ENCODE data around the gene MOGAT1. TPM values are rescaled to one million over a fixed set of nuclear protein-coding genes. Genes with fewer than 3 reads are reported as not detected.

MOGAT1 gene
- total RNA-seq, 1 donor from 2014 or later = 0.74 TPM

- no peak overlapping the region for H3K27ac Mint-ChIP-seq
- H3K4me1 Mint-ChIP-seq (ENCODE audit: low read depth) = no peaks in the 10 kb centered on the region
- peaks cover 26% of the 10 kb centered on the region for H3K36me3 Mint-ChIP-seq (ENCODE audit: insufficient read depth)
- no peak for DNase-seq (ENCODE audit: low spot score, unreplicated experiment)
- no peaks in the 10 kb centered on the region for H3K27me3 Mint-ChIP-seq
- H3K4me3 Mint-ChIP-seq (ENCODE audit: low read depth) = no peak overlapping the region
- H3K9me3 Mint-ChIP-seq (ENCODE audit: low read depth) = peaks cover 4% of the 10 kb centered on the region
- TF ChIP-seq, protein P1, sequence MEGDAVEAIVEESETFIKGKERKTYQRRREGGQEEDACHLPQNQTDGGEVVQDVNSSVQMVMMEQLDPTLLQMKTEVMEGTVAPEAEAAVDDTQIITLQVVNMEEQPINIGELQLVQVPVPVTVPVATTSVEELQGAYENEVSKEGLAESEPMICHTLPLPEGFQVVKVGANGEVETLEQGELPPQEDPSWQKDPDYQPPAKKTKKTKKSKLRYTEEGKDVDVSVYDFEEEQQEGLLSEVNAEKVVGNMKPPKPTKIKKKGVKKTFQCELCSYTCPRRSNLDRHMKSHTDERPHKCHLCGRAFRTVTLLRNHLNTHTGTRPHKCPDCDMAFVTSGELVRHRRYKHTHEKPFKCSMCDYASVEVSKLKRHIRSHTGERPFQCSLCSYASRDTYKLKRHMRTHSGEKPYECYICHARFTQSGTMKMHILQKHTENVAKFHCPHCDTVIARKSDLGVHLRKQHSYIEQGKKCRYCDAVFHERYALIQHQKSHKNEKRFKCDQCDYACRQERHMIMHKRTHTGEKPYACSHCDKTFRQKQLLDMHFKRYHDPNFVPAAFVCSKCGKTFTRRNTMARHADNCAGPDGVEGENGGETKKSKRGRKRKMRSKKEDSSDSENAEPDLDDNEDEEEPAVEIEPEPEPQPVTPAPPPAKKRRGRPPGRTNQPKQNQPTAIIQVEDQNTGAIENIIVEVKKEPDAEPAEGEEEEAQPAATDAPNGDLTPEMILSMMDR (IDR thresholded peaks at IDR 0.05; ENCODE audit: unreplicated experiment) = no peak
These were observed 36.2 kb upstream of the MOGAT1 start for GRCh38 chr2:222635295-222635694.

DNA sequence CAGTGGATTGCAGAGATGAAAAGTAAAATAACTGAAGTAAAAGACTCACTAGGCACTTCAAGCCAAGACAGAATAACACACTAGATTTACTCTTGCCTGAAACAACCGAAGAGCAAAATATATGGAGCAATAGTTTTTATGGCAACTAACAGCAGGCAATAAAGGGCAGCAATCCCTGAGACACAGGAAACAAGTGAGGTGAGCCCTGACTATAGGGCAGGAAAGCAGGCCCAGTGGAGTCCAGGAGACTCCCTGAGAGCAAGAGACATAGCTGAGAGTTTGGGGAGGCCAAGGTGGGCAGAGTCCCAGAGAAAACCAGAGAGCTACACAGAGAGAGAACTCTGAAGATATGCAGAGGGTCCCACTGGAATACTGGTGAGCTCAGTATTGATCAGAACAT lies 34.4 kb upstream of the MOGAT1 start:
- Mint-ChIP-seq H3K36me3 (ENCODE audit: insufficient read depth) (peaks cover 28% of the 10 kb centered on the region), H3K27me3 (no peaks in the 10 kb centered on the region), H3K4me3 (ENCODE audit: low read depth) (no peak overlapping the region), H3K27ac (no peak overlapping the region), H3K4me1 (ENCODE audit: low read depth) (no peaks in the 10 kb centered on the region), H3K9me3 (ENCODE audit: low read depth) (peaks cover 4% of the 10 kb centered on the region)
- TF ChIP-seq, protein P1 (IDR thresholded peaks at IDR 0.05; ENCODE audit: unreplicated experiment) = no peak
- no peak for DNase-seq (ENCODE audit: low spot score, unreplicated experiment)

DNA sequence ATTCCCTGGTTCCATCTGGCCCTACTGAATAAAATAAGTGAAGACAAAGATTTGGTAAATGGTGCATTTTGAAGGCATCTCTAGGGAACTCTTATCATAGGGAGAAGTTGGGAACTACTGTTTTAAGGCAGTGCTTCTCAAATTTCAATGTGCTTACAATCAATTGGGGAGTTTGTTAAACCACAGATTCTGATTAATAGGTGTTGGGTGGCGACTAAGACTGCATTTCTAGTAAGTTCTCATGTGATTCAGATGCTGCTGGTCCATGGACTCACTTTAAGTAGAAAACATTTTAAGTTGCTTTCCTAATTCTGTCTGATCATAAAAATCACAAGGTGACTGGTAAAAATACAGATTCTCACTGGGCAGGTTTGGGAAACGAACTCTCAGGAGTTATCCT lies 30.1 kb upstream of the MOGAT1 start:
- H3K4me1 Mint-ChIP-seq (ENCODE audit: low read depth) = no peaks in the 10 kb centered on the region
- TF ChIP-seq, protein P1 (IDR thresholded peaks at IDR 0.05; ENCODE audit: unreplicated experiment) = no peak
- H3K36me3 Mint-ChIP-seq (ENCODE audit: insufficient read depth) = peaks cover 29% of the 10 kb centered on the region
- no peaks in the 10 kb centered on the region for H3K27me3 Mint-ChIP-seq
- no peak overlapping the region for H3K4me3 Mint-ChIP-seq (ENCODE audit: low read depth)
- H3K27ac Mint-ChIP-seq = no peak overlapping the region
- DNase-seq (ENCODE audit: low spot score, unreplicated experiment) = no peak
- peaks cover 4% of the 10 kb centered on the region for H3K9me3 Mint-ChIP-seq (ENCODE audit: low read depth)

DNA sequence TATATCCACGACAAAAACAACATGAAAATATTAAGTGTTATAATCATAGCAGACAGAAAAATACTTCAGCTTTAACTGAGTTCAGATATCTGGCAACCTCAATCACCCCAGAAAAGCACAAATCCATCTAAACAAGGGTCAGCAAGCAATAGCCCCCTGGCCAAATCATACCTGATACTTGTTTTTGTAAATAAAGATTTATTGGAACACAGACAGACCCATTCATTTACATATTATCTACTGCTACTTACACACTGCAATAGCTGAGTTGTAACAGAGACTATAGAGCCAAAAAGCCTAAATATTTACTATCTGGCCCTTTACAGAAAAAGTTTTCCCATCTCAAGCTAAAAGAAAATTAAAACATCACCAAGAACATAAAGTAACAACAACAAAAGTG lies 28.3 kb upstream of the MOGAT1 start:
- TF ChIP-seq, protein P1 (IDR thresholded peaks at IDR 0.05; ENCODE audit: unreplicated experiment) = no peak
- Mint-ChIP-seq H3K27ac (no peak overlapping the region), H3K27me3 (no peaks in the 10 kb centered on the region), H3K36me3 (ENCODE audit: insufficient read depth) (peaks cover 17% of the 10 kb centered on the region), H3K4me3 (ENCODE audit: low read depth) (no peak overlapping the region), H3K9me3 (ENCODE audit: low read depth) (no peaks in the 10 kb centered on the region), H3K4me1 (ENCODE audit: low read depth) (no peaks in the 10 kb centered on the region)
- no peak for DNase-seq (ENCODE audit: low spot score, unreplicated experiment)

DNA sequence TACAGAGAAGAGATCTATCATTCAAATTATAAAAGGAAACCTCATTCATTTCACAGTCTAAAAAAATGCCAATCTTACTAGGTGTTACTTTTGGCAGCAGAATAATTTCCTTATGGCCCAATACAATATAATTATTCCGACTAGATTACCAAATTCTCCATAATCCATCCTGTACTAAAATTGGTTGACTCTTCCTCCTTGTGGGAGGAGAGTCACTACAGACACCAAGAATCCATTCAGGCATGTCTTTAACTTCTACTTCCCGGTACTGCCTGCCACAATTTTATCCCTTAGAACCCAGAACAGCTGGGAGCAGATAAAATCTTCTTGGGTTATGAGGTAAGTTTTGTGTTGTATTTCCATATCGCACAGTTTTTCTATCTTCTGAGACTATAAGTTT lies 25.4 kb upstream of the MOGAT1 start:
- no peak for DNase-seq (ENCODE audit: low spot score, unreplicated experiment)
- Mint-ChIP-seq H3K27ac (no peak overlapping the region), H3K27me3 (no peaks in the 10 kb centered on the region), H3K36me3 (ENCODE audit: insufficient read depth) (peaks cover 11% of the 10 kb centered on the region), H3K4me3 (ENCODE audit: low read depth) (no peak overlapping the region), H3K4me1 (ENCODE audit: low read depth) (no peaks in the 10 kb centered on the region), H3K9me3 (ENCODE audit: low read depth) (no peaks in the 10 kb centered on the region)
- TF ChIP-seq, protein P1 (IDR thresholded peaks at IDR 0.05; ENCODE audit: unreplicated experiment) = no peak

Data from progenitor cell of endocrine pancreas (in vitro differentiated cells).